Central memory CD4-positive, alpha-beta T cell (primary cell): ENCODE data around the gene PIGB.
"Not testable (repeated sequence)": the region's sequence is repeated elsewhere in the genome, so short reads cannot be mapped to it uniquely, and the experiment has no call there.

Source experiments
- DNase-seq: peaks from one replicate; pipeline ENCODE4 v3.0.0; 2022
- total RNA-seq, 3 experiments: gene quantifications; one replicate each; lab custom pipeline; 2026; lab: John Stamatoyannopoulos, UW

PIGB gene
- total RNA-seq: 18.4 to 35.9 (median 18.8) reads per million in 3 experiments

DNA sequence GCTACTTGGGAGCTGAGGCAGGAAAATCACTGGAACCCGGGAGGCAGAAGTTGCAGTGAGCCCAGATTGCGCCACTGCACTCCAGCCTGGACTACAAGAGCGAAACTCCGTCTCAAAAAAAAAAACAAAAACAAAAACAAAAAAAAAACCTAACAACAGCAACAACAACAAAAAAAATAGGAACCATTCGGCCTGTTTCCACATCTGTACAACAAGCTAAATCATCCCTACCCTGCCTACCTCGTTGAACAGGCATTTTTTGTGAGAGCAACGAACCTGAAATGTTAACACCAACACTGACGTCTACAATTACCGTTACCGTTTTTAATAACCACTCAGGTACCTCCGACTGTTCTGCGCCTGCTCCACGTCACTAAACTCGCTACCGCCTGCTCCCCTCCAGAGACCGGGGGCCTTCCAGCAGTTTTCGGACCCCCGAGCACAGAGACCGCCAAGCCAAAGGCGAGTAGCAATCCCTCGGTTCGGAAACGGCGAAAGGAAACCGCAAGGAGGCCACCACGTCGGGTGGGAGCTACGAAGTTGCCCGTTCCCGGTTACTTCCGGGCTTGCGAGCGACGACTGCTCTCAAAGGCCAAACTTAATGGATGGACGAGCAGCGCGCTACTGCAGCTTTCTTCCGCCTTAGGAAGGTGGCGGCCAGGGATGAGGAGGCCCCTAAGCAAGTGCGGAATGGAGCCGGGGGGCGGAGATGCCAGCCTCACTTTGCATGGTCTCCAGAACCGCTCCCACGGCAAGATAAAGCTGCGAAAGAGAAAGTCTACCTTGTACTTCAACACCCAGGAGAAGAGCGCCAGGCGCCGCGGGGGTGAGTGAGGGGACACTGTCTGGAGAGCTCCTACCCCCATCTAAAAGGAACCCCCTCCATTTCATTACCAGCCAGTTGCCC is at the start of gene PIGB, which contains the start of gene PIGBOS1:
PIGB (plus strand) TSS at position 635 of the 907 bp plus-strand sequence; CDS start at position 664, 29 bp downstream.
PIGBOS1 (minus strand) TSS at position 536 of the 907 bp plus-strand sequence. CDS start 1,331 bp downstream, outside the sequence.
- DNase-seq: peak; percentile 83

DNA sequence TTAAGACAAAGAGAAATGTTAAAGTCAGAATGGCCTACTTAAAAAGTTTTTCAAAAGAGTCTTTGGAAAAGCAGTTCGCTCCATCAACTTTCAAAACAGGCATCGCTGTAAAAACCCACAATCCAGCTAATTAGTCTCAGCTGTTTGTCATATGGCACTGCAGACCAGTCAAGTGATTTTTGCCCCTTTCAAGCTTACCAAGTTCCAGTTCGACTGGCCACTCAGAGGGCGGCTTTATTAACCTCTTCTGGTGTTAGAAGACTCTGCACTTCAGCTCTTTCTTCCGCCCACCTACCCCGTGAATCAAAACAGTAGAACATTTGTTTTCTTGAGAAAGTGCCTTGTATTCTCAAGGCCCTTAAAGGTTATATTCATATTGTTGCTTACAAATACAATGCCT is 48.7 kb upstream of the PIGB start:
- DNase-seq: no peak

DNA sequence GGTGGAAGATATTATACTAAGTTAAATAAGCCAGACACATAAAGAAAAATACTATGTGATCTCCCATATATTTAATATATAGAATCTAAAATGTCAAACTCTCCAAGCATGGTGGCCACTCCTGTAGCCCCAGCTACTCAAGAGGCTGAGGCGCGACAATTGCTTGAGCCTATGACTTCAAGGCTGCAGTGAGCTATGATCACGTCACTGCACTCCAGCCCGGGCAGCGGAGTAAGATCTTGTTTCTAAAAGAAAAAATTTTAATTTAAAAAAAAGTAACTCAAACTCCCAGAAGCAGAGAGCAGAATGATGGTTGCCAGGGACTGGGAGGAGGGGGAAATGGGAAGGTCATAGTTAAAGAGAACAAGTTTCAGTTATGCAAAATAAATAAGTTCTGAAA is 42.7 kb upstream of the PIGB start:
- no peak for DNase-seq

DNA sequence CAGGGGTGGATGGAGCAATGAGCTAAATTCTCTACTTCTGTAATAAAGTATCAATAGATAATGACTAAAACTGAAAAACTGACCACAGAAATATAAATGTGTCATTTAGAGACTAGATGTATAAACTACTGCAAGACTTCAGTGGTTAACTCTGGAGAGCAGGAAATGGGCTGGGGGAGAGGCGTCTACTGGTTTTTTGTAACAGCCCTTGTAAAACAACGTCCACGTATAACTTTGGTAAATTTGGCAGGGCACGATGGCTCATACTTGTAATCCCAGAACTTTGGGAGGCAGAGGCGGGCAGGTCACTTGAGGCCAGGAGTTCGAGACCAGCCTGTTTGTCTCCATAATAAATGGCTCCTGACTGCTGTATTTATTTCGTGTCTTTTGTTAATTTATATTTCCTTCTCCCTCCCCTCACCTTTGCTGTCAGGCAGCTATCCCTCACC is 41.9 kb upstream of the PIGB start:
- peak; percentile 54 for DNase-seq

DNA sequence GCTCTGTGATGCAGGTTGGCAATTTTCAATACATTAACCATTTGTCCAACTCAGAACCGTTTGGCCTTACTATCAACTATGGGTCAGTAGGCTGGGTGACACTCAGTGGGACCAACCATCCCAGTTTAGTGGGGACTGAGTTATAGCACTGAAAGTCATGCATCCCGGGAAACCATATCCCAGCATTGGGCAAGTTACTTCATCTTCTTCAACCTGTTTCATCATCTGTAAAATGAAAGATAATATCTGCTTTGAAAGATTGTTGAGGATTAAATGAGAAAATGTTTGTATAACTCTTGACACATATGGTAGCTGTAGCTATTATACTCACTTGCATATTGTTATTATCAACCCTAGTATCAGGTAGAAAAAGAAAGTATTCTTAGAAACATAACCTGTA is 41.3 kb upstream of the PIGB start:
- DNase-seq: no peak

DNA sequence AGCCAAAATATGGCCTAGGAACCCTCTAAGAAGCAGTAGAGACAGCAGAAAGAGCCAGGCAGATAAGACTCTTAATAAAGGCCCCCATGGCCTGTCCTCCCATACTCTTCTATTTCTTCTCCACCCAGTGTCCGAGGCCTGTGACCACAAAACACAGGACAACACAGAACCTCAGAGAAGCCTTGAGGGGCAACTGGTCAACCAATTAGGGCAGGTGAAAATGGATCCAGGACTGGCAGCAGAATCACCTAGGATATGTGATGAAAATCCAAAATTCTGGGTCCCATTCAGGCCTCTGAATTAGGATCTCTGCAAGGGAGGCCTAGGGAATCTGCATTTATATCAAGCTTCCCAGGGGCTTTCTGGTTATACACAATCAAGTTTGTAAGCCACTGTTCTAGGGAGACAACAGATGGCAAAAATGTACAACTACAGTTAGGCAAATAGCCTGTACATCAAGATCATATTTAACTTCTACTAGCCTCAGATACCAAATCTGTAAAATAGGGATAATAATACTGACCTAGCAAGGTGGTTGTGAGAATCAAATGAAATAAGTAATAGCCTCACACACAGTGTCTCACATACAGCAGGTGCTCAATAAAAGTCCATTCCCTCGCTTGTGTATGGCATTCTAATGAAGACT is 39.8 kb upstream of the PIGB start:
- no peak for DNase-seq

DNA sequence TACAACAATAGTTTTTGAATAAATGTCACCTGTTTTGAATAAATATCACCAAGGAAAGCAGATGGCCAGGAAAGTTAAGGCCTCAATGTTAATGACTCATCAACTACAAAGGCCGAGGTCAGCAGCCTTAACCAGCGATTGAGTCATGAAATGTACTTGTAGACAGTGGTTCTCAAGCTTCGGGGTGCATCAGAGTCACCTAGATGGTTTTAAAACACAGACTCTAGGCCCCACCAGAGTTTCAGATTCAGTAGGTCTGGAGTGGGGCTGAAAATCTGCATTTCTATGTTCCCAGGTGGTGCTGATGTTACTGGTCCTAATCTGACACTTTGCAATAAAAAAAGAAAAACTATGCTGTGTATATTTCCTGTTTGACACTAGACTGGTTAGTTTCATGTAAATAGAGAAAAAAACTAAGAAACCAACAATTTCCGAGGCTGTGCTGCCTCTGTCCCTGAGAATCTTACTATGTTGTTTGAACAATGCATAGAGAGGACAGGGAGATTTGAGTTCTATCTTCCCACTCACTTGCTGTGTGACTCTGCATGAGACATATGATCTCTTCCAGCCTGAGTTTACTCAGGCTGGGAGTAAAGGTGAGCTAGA is 39.2 kb upstream of the PIGB start:
- peak; percentile 41 for DNase-seq

DNA sequence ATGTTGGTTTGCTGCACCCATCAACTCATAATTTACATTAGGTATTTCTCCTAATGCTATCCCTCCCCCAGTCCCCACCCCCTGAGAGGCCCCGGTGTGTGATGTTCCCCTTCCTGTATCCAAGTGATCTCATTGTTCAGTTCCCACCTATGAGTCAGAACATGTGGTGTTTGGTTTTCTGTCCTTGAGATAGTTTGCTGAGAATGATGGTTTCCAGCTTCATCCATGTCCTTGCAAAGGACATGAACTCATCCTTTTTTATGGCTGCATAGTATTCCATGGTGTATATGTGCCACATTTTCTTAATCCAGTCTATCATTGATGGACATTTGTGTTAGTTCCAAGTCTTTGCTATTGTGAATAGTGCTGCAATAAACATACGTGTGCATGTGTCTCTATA is 38.4 kb upstream of the PIGB start:
- DNase-seq: not testable (repeated sequence)

DNA sequence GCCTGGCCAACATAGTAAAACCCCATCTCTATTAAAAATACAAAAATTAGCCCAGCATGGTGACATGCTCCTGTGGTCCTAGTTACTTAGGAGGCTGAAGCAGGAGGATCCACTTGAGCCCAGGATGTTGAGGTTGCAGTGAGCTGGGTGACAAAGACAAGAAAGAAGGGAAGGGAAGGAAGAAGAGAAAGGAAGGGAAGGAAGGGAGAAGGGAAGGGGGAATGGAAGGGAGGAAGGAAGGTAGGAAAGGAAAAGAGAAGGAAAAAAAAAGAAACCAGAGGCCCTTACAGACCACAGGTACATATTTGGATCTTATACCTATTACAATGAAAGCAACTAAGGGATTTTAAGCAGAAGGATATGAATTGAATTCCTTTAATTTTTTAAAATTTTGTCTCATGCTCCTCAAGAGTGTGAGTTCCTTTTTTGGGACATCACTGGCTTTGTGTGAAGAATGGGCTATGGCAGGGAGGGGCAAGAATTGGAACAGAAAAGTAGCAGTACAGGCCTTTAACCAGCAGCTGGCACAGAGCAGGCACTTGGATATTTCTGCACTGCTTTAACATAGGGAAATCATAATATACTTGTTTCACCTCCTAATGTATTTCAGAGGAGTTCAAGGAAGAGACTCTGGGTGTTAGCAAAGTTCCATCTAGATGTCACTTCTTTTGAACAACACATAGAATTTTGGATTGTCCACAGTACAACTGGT is 37.3 kb upstream of the PIGB start:
- no peak for DNase-seq

DNA sequence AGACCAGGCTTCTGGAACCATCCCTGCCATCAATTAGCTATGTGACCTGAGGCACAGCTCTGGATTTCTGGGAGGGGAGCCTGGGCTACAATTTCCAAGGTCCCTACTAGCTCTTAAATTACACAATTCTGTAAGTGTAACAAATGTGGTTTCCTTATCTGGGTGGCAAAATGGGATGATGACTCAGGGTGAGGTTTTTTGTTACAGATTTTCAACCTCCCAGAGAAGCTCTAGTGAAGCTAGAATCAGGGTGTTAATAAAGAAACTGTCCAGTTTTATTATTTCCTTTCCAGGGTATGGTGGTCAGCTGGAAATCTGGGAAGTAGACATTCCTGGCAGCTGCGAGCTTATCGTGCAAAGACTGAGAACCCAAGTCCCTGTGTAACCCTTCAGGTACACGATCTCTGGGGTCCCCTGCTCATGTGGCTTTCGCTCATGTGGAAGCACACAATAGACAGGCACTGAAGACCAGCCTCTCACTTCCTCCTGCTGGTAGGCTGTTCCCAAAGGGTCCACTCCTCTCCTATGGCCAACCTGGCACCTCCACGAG is 36.7 kb upstream of the PIGB start:
- no peak for DNase-seq

DNA sequence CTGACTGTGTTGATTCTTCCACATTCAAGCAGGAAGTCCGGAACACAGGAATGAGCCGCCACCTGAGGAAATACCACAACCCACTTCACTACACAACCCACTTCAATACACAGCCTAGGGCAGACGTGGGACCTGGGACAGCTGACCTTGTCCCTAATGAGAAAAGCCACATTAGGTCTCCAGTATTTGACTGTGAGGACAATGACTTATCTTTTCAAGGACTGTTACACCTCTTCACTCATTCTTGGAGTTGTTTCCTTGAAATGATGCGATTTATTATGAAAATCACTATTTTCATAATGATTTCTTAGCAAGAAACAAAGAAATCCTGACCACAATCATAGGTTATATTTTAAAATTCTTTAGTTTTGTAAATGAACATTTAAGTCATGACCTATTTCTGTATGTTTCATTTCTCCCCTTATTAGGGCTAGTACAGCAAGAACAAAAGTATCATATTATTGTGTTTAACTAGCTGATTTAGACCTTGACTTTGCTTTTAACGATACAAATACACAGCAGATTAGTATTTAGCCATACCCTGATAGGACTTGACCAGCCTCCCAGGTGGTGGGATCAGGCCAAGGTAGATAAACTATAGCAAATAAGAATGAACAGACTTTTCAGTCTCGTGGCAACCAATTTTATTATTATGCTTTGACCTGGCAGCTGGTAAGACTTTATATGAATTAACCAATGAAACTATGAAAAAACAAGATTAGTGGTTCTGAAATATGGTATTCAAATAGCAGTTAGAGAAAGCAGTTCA is 35.5 kb upstream of the PIGB start:
- no peak for DNase-seq

DNA sequence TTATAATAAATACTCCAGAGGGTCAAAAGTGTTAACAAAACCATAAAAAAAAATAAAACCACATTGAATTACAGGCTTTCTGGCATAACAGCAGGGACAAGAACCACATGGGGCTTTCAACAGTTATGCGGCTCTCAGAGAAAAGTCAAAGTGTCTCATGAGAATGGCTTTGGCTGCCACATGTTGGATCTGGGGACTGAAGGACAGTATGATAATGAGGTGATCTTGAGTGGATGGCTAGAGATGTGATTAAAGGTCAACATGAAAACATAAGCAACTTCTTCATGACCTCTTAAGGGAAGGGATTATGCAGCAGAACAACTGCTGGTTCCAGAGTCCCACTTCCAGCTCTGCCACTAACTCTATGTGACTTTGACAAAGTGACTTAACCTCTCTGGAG is 34.6 kb upstream of the PIGB start:
- DNase-seq: no peak

DNA sequence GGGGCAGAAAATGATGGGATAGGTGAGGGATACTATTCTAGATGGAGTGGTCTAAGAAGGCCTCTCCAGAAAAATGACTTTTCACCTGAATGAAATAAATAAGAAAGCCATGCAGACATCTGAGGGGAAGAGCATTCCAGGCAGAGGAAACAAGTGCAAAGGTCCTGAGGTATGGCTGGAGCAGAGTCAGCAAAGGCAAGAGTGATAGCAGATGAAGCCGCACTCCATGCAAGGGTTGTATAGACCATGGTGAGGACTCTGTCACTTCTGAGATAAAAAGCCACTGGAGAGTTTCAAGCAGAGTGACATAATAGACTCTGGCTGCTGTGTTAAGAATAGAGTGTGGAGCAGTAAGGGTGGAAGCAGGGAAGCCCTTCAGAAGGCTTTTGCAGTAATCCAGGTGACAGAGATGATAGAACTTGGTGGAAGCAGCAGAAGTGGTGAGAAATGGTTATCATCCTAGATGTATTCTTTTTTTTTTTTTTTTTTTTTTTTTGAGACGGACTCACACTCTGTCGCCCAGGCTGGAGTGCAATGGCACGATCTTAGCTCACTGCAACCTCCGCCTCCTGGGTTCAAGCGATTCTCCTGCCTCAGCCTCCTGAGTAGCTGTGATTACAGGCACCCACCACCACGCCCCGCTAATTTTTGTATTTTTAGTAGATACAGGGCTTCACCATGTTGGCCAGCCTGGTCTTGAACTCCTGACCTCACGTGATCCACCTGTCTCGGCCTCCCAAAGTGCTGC is 32.4 kb upstream of the PIGB start:
- DNase-seq: not testable (repeated sequence)

DNA sequence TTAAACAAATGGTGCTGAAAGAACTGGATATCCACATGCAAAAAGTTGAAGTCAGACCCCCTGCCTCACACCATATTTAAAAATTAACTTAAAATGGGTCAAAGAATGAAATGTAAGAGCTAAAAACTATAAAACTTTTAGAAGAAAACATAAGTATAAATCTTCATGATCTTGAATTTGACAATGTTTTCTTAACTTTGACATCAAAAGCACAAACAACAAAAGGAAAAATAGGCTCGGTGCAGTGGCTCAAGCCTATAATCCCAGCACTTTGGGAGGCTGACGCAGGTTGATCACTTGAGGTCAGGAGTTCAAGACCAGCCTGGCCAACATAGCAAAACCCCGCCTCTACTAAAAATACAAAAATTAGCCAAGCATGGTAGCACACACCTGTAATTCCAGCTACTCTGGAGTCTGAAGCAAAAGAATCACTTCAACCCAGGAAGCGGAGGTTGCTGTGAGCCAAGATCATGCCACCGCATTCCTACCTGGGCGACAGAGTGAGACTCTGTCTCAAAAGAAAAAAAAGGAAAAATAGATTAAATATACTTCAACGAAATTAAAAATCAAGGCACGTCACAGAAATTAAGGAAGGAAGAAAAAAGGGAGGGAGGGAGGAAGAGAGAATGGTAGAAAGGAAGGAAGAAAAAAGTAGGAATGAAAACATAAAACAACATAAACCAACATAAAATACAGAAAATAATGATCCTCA is 30.9 kb upstream of the PIGB start:
- DNase-seq: no peak

DNA sequence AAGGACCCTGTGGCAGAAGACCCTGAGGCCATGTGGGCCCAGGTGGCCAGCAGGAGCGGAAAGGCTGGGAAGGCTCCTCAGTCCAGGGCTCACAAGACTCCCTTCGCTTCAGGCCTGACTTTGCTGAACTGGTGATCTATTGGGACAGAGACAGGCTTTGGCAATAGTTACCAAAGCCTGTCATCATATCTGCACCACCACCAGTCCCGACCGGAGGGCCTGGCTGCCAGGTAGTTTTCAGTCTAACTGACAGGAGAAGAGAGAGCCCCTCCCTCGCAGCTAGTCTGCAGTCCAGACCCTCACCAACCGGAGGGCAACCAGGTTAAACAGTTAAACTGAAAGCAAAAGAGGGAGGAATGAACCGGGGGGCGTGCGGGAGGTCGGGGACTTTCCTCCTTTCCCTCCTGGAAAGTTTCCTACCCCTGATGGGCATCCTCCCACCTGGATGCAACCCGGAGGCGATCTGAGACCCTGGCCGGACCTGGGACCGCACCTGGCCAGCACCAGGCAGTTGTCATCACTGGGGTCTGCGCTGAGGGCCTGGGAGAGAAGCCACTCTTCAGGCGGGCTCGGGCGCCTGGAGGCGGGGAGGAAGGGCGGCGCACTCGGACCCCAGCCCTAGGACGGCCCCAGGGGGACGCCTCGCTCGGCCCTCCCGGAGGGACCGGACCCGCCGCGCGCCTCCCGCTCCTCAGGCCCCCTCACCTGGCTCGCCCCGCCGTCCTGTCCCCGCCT is 29.8 kb upstream of the PIGB start:
- DNase-seq: no peak

DNA sequence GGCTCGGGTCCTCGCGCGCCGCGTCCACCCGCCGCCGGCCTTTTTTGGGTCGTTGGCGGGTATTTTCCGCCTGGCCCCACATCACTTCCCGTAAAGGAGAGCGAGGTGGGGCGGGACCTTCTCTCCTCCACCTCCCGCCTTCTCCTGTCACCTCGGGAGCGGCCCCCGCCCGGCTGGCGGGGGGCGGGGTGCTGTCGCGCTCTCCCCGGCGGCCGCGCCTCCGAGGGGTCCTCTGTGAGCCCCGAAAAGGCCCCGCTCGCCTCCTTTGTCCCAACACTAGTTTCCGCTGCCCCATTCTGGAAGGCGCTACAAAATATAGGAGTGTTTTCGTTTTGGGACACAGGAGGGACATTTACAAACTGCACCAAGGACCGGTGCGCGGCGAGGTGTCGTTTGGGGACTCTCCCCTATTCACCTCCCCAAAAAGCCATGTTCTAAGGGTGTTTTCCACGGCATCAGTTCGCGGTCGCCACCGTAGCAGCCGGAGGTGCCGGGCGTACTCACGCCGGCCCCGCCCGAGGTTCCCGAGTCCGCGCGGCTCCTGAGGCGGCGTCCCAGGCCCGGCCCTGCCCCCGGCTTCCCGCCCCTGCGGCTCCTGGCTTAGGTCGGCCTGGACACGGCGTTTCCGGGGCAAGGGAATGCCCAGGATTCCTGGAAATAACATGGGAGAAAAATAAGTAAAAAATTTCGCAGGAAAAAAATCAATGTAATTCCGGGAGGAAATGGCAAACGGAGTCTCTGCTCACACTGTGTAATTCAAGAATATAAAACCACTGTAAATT is 29.1 kb upstream of the PIGB start, which contains the start of gene RAB27A:
RAB27A (minus strand) TSS at position 68 of the 782 bp plus-strand sequence. CDS start 54,879 bp downstream, outside the sequence.
- DNase-seq: peak; percentile 74

DNA sequence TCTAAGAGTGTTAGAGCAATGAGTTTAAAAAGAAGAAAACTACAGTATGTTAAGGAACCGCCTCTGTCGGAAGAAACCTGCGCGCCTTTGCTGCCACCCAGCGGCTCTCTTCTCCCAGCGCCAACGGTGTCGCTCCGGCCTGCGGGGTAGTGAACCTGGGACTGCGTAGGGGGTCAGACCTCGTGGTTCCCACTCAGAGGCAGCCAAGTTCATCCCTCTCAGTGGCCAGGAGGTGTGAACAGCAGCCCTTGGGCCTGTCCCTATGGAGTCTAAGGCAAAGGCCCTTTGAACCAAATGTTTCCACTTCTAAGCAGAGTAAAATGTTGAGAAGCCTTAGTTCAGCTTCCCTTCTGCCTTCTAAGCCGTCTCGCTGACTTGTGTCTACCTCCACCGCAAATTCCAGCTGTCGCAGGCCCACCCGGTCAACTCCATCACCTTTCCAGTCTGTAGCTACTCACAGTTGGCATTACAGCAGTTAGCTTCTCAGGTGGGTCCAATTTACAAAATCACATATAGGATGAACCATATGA is 28.4 kb upstream of the PIGB start:
- peak; percentile 78 for DNase-seq

DNA sequence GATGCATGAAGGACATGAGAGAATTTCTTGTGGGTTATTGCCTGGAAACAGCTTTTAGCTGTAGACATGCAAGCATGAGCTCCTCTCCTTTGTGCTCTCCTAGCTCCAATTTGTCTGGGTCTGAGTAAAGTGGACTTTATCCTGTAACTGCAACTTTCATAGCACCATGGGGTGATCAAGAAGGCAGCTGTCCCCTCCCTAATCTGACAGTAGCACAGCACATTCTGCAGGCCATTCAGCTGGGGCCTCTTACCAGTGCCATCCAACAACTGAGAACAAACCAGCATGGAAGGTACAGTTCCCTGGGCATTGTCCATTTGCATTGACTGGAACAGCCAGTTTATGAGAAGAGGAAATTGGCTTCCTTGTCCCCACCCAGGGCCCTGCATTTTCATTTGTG is 21.7 kb upstream of the PIGB start:
- no peak for DNase-seq
